Hepatic stellate cell (primary cell): Measurements from ENCODE around the gene OR1D2.
"Not testable (repeated sequence)": the region's sequence is repeated elsewhere in the genome, so short reads cannot be mapped to it uniquely, and the experiment has no call there.

ENCODE experiments used
- DNase-seq: peaks from one replicate; pipeline ENCODE4 v3.0.0; 2011; ENCODE audit warnings: low spot score

The OR1D2 gene, protein sequence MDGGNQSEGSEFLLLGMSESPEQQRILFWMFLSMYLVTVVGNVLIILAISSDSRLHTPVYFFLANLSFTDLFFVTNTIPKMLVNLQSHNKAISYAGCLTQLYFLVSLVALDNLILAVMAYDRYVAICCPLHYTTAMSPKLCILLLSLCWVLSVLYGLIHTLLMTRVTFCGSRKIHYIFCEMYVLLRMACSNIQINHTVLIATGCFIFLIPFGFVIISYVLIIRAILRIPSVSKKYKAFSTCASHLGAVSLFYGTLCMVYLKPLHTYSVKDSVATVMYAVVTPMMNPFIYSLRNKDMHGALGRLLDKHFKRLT

DNA sequence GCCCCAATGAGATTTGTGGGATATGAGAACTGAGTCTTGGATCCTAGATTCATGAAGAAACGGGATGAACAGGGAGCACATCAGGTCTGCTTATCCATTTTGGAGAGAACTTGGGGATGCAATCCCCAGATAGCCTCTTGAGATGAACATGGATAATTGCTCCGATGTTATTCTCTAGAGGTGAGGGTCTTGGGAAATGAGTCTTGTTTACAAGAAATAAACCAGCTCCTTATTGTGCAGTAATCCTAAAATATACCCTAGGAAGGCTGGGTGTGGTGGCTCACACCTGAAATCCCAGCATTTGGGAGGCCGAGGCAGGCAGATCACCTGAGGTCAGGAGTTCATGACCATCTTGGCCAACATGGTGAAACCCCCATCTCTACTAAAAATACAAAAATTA lies at the start of gene OR1D2:
Gene OR1D2, minus strand, starts transcription at position 101 of the 400 bp plus-strand sequence. CDS start 11,426 bp downstream, outside the sequence.
- no peak for DNase-seq

DNA sequence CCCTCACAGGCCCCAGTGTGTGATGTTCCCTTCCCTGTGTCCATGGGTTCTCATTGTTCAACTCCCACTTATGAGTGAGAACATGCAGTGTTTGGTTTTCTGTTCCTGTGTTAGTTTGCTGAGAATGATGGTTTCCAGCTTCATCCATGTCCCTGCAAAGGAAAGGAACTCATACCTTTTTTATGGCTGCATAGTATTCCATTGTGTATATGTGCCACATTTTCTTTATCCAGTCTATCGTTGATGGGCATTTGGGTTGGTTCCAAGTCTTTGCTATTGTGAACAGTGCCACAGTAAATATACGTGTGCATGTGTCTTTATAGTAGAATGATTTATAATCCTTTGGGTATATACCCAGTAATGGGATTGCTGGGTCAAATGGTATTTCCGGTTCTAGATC lies 33.3 kb upstream of the OR1D2 start:
- not testable (repeated sequence) for DNase-seq

DNA sequence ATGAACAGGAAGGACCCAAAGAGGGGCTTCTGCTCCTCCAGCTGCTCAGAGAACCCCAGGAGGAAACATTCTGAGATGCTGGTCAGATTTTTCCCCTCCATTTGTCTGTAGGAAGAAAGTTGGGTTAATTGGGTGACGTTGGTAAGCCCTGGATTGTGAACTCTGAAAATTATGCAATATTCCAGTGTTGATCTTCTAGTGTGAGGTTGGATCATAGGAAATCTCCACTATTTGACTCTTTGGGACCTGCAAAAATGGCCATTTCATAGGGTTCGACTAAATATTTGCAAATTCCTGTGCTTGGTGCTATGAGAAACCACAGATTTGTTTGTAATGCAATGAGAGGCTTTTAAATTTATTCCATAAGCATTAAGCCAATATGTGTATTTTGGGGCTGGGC lies 23.2 kb upstream of the OR1D2 start, which contains the start of gene OR1G1:
Gene OR1G1, minus strand, starts transcription at position 101 of the 400 bp plus-strand sequence. Its CDS starts 0 bp downstream, at position 101.
- DNase-seq: no peak

DNA sequence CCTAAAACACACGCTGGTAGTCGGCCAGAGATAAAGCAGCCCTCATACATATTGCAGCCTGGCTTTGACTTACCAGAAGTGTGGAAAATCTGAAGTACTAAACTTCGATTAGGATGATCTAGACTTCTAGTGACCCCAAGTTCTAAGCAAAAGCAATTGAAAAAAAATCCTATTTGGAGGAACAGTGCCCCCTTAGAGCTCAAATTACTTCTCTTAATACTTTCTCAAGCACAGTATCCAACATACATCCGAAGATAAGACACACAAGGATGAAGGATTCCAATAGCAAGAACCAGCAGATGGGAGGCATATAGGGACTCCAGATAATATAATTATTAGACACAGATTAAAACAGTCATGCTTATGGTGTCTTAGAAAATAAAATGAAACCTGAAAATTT lies 30.4 kb downstream of the OR1D2 start:
- DNase-seq: not testable (repeated sequence)

DNA sequence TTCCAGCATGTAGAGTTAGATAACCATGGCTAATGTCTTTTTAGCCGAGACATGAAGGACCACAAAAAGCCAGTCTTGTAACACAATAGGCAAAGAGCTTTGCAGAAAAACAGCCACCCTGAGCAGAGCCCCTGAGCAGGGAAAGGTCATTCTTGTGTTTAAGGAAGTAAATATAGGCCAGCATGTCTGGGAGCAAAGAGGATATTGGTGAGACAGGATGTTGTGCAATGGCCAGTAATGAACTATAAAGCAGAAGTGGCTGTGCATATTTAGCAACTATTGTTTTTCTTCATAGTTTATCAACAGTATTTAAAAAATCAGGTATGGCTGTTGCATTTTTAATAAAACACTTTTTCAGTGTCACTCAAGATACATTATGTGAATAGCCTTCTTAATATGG lies 39.0 kb downstream of the OR1D2 start:
- not testable (repeated sequence) for DNase-seq

DNA sequence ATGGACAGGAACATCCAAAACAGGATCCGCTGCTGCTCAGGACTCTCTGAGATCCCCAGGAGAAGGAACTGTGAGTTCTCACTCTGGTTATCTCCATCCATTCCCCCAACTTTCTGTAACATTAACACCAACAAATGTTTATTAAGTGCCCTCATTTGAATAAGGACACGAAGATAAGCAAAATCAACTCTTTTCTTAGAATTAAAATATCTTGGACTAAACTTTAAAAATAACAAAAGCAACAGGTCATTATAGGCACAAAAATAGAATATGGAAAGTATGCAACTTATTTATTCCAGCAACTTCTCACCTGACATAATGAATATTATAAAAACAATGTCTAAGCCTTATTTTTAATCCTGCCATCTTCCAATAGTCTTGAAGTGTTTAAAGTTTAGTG lies 40.7 kb downstream of the OR1D2 start, which contains the start of gene OR1D5:
Gene OR1D5, minus strand, starts transcription at position 101 of the 400 bp plus-strand sequence. Its CDS starts 0 bp downstream, at position 101.
- DNase-seq: not testable (repeated sequence)

DNA sequence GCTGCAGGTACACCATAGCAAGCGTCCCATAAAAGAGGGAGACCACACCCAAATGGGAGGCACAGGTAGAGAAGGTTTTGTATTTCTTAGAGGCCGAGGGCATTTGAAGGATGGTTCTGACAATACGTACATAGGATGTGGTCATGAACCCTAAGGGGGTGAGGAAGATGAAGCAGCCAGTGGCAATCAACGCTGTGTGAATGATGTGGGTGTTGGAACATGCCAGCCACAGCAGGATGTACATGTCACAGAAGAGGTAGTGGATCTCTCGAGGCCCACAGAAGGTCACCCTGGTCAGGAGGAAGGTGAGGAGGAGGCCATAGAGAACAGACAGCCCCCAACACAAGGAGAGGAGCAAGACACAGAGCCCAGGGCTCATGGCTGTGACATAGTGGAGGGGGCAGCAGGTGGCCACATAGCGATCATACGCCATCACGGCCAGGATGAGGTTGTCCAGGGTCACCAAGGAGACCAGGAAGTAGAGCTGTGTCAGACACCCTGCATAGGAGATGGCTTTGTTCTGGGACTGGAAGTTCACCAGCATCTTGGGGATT lies 41.3 kb downstream of the OR1D2 start:
- not testable (repeated sequence) for DNase-seq

DNA sequence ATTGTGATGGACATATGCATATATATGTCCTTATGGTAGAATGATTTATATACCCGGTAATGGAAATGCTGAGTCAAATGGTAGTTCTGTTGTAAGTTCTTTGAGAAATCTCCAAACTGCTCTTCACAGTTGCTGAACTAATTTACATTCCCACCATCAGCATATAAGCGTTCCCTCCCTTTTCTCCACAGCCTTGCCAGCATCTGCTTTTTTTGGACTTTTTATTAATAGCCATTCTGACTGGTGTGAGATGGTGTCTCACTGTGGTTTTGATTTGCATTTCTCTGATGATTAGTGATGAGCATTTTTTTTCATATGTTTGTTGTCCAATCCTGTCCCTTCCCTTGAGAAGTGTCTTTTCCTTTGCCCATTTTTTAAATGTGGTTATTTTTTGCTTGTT lies 49.4 kb downstream of the OR1D2 start:
- not testable (repeated sequence) for DNase-seq

DNA sequence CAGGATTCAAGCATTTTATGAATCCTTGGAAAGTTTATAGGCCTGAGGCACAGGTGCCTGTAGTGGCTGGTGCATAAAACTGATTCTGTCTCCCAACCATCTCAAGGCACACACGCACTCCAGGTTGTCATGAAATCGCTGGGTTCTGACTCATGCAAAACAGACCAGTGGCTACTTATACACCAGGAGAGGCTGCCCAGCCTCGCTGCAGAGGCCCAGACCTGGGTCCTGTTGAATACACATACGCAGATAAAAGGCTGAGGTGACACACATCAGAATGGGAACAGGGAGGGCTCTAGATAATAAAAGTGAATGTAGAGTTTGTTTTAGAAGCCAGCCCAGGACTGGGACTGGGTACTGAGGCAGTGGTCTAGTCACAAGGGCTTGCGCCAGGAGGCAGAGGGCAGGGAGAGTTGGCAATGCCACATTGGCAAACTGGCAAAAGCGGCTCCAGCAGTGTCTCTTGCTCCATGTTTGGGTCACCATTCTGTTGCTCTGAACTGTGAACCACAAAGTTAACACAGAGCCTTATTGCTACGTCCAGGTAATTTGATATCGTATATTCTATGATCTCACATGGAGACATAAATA lies 54.4 kb downstream of the OR1D2 start:
- DNase-seq: no peak

DNA sequence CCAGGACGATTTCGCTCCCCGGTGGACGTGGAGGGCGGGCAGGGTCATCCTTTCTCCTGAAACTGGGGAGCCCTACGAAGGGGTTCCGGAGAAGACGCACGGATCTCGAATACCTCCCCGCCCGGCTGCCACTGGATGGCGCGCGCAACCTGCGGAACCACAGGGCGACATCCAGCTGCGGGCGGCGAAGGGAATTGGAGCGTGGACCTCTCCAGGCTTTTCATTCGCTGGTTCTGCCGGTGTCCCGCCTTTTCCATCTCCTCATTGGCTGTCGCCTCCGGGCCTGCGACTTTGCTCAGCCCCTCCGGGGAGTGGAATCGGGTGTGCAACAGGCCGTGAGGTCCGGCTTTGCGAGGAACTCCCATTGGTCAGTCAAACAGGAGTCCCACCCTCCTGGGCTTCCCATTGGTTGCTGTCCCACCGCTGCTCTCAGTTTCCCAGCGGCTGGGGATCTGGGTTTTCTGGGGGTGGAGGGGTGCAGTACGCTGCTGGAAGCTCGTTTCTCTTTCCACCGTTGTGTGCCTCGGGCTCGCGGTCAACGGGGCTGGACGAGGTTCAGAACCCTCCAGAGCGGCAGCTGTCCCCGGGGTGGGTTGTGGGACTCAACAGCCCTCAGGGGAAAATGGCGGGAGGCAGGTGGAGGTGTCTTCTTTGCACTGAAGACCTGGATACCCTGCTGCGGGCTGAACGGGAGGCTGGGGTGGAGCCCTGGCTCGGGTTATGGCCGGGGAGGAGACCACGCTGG lies 55.3 kb downstream of the OR1D2 start:
- peak; percentile 96 for DNase-seq

DNA sequence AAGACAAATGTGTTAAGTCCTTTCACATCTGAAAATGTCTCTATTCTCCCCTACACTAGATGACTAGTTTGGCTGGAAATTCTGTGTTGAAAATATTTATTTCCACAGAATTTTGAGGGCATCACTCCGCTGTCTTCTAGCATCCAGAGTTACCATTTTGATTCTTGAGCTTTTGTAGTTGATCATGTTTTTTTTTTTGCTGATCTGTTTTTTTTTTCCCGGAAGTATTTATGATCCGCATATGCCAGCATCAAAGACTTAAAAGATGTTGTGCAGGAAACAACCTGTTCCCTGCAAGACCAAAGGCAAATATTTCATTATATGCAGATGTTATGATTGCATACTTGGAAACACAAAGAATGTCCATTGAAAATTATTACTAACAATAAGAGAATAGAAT lies 57.5 kb downstream of the OR1D2 start:
- no peak for DNase-seq

DNA sequence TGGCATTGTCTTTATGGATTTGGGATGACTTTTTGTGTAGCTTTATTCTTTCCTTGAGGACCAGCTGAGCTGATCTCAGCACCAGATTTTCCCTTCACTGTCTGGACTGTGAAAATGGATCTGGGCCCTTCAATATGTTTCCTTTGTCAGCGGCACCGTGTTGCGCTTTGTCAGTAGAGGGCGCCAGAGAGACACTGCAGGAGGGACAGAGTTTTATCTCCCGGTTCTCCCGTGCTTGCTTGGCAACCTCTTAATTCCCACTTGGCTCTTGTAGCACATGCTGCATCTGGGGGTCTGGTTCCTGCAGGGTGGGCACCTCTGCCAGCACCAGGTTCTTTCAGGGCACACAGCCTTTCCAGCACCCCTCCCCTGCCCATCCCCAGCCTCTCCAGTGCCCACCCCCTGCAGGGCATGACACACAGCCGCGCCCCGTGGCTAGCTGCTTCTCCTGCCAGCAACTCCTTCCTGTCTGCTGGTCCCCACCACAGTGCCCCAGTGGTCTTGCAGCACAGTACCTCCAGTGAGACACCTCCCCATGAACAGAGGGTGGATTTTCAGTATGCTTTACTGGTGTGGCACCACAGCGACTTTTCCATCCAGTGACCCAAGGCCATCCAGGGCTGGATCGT lies 60.4 kb downstream of the OR1D2 start:
- no peak for DNase-seq

DNA sequence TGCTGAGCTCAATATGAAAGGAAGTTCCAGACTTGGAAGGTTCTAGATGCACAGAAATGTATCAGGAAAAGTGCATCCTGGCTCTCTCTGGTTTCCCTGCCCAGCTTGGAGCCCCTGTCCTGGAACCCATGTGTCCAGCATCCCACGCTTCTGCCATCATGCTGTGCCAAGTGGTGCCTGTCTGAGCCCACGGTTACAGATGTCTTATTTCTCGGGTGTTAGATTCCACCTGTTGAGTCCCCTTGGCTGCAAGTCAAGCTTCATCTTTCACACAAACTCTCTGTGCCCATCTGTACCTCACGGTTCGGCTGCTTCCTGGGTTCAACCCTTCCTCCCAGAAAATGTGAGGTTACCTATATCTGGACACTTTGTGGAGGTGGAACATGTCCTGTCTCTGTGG lies 63.3 kb downstream of the OR1D2 start:
- no peak for DNase-seq

DNA sequence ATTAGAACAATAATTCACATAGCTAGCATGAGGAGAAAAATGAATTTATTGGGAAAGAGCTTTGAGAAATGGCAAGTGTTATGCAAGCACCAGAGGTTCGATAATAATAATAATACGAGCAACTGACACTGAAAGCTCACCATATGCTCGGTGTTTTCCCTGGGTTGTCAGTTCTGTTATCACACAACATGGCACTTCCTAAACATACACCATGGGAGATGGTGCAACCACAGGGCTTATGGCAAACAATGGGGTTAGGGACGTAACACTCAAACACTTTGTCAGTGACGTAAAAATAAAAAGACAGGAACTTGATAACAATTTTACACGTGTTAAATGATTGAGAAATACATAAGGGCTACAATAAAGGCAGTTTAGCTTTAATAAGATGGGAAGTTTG lies 64.5 kb downstream of the OR1D2 start:
- no peak for DNase-seq

DNA sequence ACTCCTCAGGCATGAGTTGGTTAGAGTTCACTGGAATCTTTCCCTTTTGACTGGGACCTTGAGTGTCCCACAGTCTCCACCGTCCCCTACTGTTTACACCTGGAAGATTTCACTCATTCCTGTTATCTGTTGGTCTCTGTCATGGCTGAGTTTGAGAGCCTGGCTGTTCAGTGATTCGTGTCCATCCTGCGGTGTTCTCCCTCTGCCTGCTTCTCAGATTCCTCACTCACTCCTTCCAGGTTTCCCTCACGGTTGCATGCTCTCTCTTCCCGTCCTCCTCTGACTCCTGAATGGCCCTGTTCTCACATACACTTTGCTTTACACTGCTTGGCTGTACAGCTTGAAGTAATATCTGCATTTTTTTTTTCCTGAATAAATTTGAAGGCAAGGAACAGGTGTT lies 65.3 kb downstream of the OR1D2 start:
- DNase-seq: no peak
